NT2/D1 (cell line): Measurements from ENCODE around the gene ATXN1.
"Not testable (repeated sequence)": the region's sequence is repeated elsewhere in the genome, so short reads cannot be mapped to it uniquely, and the experiment has no call there.

Experiments
- DNase-seq: peaks from one replicate; pipeline ENCODE4 v3.0.0-alpha.2; 2011; ENCODE audit warnings: low read depth, low spot score
- H3K27me3 ChIP-seq: 2 replicates; pipeline ENCODE4 v1.6.0; 2011; ENCODE audit warnings: mild to moderate bottlenecking; ENCODE audit not compliant: insufficient read length, insufficient read depth
- H3K36me3 ChIP-seq: 2 replicates; pipeline ENCODE4 v1.6.1; 2011; ENCODE audit warnings: mild to moderate bottlenecking, low read length, mixed read lengths; ENCODE audit not compliant: insufficient read depth, insufficient read length
- H3K4me1 ChIP-seq: 2 replicates; pipeline ENCODE4 v1.5.1; 2011; ENCODE audit not compliant: insufficient read depth, insufficient read length
- H3K4me3 ChIP-seq: 2 replicates; pipeline ENCODE4 v1.5.1; 2011; ENCODE audit warnings: low read depth; ENCODE audit not compliant: insufficient read length
- H3K9ac ChIP-seq: 2 replicates; pipeline ENCODE4 v1.6.0; 2011; ENCODE audit warnings: low read depth; ENCODE audit not compliant: insufficient read length
- H3K9me3 ChIP-seq: 2 replicates; pipeline ENCODE4 v1.5.1; 2011; ENCODE audit warnings: mild to moderate bottlenecking, low read length; ENCODE audit not compliant: insufficient read depth
- SUZ12 ChIP-seq: IDR thresholded peaks from 2 replicates; pipeline ENCODE4 v1.6.1; 2011; ENCODE audit not compliant: insufficient read length, insufficient read depth; ENCODE audit errors: extremely low read depth
- YY1 ChIP-seq: IDR thresholded peaks from 2 replicates; pipeline ENCODE4 v1.6.1; 2011; ENCODE audit not compliant: insufficient read length, insufficient read depth
- ZNF274 ChIP-seq: IDR thresholded peaks from 2 replicates; pipeline ENCODE4 v1.6.1; 2011; ENCODE audit warnings: mild to moderate bottlenecking, low read depth, low read length

Gene ATXN1

DNA sequence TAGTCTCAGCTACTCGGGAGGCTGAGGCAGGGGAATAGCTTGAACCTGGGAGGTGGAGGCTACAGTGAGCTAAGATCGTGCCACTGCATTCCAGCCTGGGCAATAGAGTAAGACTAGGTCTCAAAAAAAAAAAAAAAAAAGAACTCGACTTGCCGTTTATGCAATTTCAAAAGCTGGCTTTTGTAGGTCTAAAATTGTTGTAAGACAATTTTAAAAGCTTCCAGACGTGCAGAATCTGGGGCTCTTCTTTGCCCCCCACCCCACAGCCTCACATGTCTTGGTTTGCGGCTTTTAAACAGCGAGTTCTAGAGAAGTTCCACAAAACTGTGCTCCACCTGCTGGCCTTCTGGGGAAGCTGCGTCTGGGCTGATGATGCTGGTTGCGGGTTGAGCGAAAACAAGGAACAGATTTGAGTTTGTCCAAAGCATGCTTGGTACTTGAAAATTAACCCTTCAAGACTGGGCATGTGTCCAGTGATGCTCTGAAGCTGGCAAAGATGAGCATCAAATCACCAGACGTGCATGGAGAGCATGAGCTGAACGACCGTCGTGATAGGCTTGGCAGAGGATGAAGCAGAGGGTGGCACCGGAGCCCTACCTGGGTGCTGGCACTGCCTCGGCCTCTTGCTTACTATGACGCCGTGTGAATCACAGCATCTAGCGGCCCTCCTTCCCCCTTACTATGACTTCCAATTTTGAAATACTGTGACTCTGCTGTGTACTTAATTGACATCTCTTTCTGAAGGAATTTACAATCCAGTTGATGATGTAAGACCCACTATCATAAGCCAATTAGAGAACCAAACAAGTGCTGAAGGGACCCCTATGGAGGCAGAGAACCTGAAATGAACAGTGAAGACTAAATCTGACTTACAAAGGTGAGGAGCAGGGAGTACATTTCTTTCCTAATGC lies 351.5 kb downstream of the ATXN1 start:
- no peak overlapping the region for H3K9ac ChIP-seq
- TF ChIP-seq YY1 (no peak), ZNF274 (no peak), SUZ12 (no peak)
- no peaks in the 10 kb centered on the region for H3K27me3 ChIP-seq
- no peaks in the 10 kb centered on the region for H3K9me3 ChIP-seq
- H3K36me3 ChIP-seq, result no peaks in the 10 kb centered on the region
- no peak overlapping the region for H3K4me3 ChIP-seq
- DNase-seq, result peak; percentile 28
- no peaks in the 10 kb centered on the region for H3K4me1 ChIP-seq

DNA sequence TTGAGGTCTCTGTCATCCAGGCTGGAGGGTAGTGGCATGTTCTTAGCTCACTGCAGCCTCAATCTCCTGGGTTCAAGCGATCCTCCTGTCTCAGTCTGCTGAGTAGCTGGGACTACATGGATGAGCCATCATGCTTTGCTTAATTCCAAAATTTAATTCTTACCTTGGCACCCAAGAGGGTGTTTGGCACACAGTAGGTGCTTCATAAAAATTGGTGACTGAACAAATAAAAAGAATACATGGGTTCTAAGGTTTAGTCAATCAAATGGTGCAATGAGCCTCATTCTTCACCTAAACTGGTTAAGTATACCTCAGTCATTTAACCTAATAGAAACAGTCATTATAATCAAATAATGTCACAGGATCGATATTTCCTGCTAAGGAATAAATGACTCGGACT lies 352.5 kb downstream of the ATXN1 start:
- no peaks in the 10 kb centered on the region for H3K9me3 ChIP-seq
- H3K4me1 ChIP-seq, result no peaks in the 10 kb centered on the region
- H3K36me3 ChIP-seq, result no peaks in the 10 kb centered on the region
- no peak for TF ChIP-seq SUZ12
- H3K27me3 ChIP-seq, result no peaks in the 10 kb centered on the region
- DNase-seq, result no peak
- no peak overlapping the region for H3K9ac ChIP-seq
- H3K4me3 ChIP-seq, result no peak overlapping the region

DNA sequence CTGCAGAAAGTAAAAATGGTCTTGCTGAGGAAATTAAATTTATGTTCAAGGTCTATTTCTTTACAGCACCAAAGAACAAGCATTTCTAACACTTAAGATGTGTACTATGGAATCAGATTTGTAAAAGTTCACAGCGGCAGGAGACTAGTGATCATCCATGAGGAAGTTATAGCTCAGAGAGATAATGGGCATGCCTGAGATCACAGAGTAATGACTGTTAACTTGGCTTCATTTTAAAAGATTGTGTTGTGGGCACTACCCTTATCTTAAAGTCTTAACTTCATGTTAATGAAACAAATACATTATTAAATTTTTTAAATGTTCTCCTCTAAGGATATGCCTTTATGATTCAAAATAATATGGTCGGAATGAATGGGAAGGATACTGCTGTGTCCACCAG lies 354.3 kb downstream of the ATXN1 start:
- TF ChIP-seq YY1 (no peak), SUZ12 (no peak), ZNF274 (no peak)
- H3K36me3 ChIP-seq, result no peaks in the 10 kb centered on the region
- no peak for DNase-seq
- no peaks in the 10 kb centered on the region for H3K4me1 ChIP-seq
- H3K9me3 ChIP-seq, result no peaks in the 10 kb centered on the region
- no peaks in the 10 kb centered on the region for H3K27me3 ChIP-seq
- no peak overlapping the region for H3K4me3 ChIP-seq
- H3K9ac ChIP-seq, result no peak overlapping the region

DNA sequence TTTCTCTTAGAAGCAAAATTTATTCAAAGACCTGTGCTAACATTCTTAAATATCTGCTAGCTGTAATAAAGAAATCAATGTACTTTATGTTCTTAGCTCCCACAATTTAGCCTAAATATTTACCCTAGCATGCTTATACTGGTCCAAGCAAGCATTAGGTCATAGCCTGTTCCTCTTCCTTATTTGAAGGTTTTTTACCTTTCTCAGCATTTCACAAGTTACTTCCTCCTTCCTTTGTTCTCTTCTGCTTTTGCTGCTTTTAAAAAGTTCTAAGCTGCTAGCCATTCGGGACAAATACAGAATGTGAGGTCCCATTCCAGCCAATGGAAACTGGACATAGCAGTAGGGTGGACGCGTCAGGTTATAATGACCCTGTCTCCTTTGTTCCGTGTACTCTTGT lies 354.7 kb downstream of the ATXN1 start:
- not testable (repeated sequence) for H3K4me1 ChIP-seq, H3K9ac ChIP-seq, H3K9me3 ChIP-seq, DNase-seq, H3K4me3 ChIP-seq, H3K36me3 ChIP-seq, H3K27me3 ChIP-seq

DNA sequence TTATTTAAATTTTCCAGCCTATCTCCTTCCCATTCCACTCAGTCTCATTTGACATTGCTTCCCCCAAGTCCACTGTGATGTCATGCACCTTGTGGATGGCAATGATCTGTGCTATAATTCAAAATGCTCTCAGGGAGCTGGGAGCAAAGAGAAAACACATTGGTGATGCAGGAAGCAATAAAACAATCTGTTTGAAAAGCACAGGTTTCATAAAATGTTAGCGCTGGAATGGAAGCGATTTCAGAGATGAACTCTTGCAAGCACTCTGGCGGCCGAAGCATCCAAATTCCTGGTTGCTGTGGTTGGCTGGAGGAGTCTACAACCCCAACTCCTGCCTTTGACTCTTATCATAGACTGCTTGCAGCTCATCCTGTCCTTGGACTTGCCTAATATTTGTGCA lies 355.9 kb downstream of the ATXN1 start:
- H3K9me3 ChIP-seq, result no peaks in the 10 kb centered on the region
- no peaks in the 10 kb centered on the region for H3K36me3 ChIP-seq
- DNase-seq, result no peak
- no peak for TF ChIP-seq ZNF274
- no peak overlapping the region for H3K9ac ChIP-seq
- H3K4me1 ChIP-seq, result no peaks in the 10 kb centered on the region
- H3K27me3 ChIP-seq, result no peaks in the 10 kb centered on the region
- H3K4me3 ChIP-seq, result no peak overlapping the region

DNA sequence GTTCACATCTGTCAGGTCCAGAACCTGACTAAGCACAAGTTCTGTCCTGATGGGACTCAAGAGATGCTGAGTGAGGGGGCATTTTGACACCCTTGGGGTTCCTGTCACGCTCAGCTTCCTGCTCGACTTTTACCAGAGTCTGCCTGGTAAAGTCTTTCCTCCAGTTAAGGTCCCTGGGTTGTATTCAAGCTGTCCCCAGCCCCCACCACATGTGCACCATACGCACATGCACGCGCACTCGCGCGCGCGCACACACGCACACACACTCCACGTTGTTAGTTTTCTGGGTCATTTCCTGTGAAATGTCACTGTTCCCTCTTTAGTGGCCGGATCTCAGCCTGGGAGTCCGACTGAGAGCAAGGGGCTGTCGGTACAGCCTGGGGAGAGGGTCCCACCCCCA lies 356.8 kb downstream of the ATXN1 start:
- no peak for DNase-seq
- no peaks in the 10 kb centered on the region for H3K36me3 ChIP-seq
- no peak overlapping the region for H3K9ac ChIP-seq
- TF ChIP-seq ZNF274 (no peak), YY1 (no peak), SUZ12 (no peak)
- no peaks in the 10 kb centered on the region for H3K27me3 ChIP-seq
- H3K9me3 ChIP-seq, result no peaks in the 10 kb centered on the region
- H3K4me3 ChIP-seq, result no peak overlapping the region
- H3K4me1 ChIP-seq, result no peaks in the 10 kb centered on the region

DNA sequence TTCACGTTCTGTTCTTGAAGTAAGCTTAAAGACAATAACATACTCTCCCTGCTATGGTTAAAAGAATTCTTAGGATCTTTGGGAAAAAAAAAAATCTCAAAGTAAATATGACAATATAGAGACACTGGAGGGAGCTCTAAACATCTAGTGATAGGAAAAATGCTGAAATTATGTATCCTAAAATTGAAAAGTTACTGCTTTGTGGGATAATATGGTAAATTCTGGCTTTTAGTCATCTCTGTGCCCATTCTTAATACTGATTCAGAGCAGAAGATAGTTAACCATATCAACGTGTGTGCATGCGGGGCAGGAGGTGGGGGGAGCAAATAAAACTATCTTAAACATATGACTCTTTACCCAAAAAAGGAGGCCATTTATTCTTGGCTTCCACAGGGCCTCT lies 357.4 kb downstream of the ATXN1 start:
- H3K4me3 ChIP-seq, result no peak overlapping the region
- H3K27me3 ChIP-seq, result no peaks in the 10 kb centered on the region
- no peak for TF ChIP-seq YY1
- no peak for TF ChIP-seq ZNF274
- no peaks in the 10 kb centered on the region for H3K4me1 ChIP-seq
- no peak for DNase-seq
- no peaks in the 10 kb centered on the region for H3K36me3 ChIP-seq
- H3K9me3 ChIP-seq, result no peaks in the 10 kb centered on the region
- no peak overlapping the region for H3K9ac ChIP-seq

DNA sequence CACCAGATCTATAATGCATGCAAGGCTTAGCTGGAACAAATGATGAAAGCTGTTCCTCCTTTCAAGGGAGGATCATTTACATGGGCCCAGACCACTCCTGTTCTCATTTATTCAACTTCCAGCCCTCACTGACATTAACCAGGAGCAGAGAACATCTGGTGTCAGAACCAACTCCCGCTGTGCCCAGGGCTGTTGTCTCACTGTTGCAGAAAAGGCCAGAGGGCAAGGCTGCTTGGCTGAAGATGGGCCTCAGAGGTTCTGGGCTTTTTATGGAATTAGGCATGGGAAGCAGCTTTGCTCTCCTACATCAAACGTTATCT lies 358.7 kb downstream of the ATXN1 start:
- H3K9me3 ChIP-seq, result no peaks in the 10 kb centered on the region
- no peak for DNase-seq
- no peaks in the 10 kb centered on the region for H3K4me1 ChIP-seq
- no peaks in the 10 kb centered on the region for H3K36me3 ChIP-seq
- no peaks in the 10 kb centered on the region for H3K27me3 ChIP-seq
- no peak overlapping the region for H3K4me3 ChIP-seq
- no peak overlapping the region for H3K9ac ChIP-seq
- TF ChIP-seq SUZ12 (no peak), ZNF274 (no peak), YY1 (no peak)
